EL (cell line): ENCODE results near the gene TNPO1.

Experiments
- DNase-seq: peaks from one replicate; pipeline ENCODE4 v3.0.0-alpha.2; 2016

TNPO1 gene

DNA sequence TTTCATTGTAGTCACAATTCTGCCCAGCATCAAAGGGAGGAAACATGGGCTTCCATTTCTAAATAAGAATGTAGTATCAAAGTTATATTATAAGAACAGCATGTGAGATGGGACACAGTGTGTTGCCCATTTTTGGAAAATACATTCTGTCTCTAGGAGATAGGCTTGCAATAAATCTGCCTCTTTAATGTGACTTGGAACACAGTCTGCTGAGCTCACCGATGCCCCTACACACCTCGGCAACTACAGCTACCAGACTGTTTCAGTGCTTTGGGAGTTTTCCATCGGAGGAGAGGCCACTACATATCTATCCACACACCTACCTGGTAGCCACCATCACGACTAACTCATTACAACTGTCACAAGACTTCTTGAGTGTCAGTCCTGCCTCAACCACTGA is 120.4 kb downstream of the TNPO1 start:
- no peak for DNase-seq

DNA sequence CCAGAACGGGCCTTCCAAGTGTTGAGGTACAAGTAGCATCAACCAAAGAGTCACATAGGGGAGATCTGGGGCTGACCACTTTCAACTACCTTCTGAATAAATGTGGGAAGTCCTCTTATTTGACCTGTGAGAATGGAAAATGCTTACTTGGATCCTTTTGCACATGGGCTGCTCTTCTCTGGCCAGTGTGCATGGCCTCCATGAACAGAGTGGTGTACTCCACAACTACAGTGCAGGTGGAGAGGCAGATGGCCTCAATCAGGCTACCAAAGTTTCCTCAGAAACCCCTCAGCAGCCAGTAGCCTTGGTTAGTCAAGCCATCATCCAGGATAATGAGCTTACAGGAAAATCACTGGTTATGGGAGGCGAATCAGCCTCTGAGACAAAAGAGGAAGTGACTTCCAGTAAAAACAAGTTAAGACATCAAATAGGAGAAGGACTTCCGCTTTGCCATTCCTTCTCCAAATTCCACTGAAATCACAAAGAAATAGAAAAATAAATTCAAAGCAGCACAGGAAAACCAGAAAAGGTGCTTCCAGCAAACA is 121.1 kb downstream of the TNPO1 start:
- DNase-seq = no peak

DNA sequence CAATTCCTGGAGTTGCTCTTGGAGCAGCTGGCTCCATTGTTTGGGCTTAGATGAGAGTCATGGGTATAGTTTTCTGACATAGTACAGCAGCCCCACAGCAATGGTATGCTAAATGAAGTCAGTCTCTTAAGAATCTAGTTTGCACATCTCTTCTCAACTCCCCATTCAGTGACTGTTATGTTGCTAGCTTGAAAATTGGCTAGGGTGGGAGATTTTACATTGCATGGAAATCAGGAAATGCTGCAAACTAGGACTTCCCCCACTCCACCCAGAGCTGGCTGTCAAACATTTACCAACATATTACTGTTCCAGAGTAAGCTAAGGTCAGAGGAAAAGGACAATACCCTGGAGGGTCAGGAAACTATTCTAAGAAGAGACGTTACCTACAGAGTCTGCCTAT is 121.7 kb downstream of the TNPO1 start:
- DNase-seq = no peak

DNA sequence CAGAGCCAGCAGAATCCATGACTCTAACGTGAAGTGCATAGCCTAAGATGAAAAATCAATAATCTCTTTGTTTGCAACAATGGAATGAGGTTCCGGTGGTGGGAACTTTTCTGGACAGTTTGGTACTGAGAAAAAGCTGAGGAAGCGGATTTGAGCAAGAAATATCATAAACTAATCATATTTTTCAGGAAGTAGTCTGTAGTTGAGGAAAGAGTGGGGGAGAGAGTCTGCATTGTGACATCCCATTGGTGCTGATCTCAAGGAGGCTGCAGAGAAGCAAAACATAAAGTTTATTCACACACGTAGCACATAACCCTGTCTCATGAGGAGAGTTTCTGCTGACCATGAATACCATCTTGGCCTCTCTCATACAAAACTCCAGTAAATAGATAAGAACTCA is 123.6 kb downstream of the TNPO1 start:
- no peak for DNase-seq

GRCh38 chr5:72943307-72943706 is 126.8 kb downstream of the TNPO1 start:
- DNase-seq = no peak

- no peak for DNase-seq
Measured at GRCh38 chr5:72947498-72947897, 131.0 kb downstream of the TNPO1 start.

GRCh38 chr5:72949481-72949880 is 133.0 kb downstream of the TNPO1 start:
- DNase-seq = no peak

DNA sequence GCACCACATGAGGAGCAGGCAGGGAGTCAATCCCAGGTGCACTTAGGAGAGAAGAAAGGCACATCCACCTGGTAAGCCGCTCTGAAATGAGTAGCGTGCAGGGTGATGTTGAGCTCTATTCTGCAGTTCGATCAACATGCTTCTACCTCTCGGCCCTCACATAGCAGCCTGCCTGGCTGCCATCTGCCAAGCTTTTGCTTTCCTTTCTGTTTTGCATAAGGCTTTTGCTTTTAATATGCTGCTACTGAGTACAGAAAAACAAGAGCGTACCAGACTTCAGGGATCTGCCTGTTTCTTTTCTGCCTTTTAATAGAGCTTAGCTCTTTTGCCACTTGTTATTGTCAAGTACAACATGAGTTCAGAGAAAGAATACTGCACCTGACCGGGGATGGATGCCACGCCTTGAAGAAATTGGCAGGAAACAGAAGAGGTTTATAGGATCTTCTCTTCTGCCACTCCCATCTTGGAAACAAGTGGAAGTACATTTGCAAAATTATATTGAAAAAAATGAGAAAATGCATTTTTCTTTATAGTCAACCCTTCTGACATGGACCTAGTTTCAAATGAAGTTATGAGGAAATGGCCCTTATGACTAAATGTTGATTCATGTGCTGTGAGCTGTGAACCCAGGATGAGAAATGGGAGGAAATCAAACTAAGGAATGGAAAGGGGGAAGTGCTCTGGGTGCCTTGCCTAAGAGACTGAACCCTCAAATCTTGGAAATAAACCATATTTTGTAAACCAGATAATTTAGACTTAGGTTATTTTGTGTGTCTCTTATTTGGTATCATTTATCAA is 135.4 kb downstream of the TNPO1 start:
- peak; percentile 83 for DNase-seq

DNA sequence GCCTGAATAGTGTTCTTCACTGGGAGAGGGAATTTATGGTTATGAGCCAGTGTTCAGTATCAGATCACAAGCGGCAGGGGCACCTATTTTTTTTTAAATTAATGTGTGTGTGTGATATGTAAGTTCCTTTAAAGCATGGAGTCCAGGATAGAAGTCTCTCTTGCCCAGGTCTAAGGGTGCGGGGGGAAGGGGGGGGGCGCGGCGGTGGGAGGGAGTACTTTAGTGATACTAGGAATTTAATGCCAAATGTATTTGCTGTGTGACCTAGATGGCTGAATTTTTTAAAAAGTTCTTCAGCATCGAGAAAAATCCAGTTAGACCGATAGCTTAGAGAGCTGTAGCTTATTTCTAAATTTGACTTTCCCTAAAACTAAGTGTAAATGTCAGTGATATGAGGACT is 137.9 kb downstream of the TNPO1 start:
- DNase-seq = no peak

- no peak for DNase-seq
Measured at GRCh38 chr5:72955143-72955767, 138.8 kb downstream of the TNPO1 start.

DNA sequence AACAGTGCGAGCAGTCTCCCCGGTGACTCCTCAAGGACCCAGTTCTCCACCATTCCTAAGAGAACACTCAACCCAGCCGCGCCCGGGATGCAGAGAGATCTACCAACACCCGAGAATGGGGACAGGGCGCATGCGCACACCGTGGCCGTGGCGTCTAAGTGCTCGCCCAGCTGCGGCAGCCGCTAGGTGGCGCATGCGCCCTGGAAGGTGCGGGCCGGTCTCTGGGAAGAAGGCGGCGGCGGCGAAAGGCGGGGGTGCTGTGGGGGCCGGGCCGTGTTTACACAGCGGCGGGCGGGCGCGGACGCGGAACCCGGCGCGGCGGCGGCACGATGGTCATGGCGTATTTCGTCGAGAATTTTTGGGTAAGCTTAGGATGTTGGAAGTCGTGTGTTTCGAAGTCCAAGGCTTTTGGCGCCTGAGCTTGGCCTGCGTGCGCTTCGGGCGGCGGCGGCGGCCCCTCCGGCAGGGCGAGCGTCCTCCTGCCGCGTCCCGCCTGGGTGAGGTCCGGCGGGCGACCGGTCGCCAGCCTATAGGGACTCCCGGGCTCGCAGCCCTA is 139.4 kb downstream of the TNPO1 start, which contains the start of gene FCHO2:
TSS of gene FCHO2 (plus strand) at position 274 of the 556 bp plus-strand sequence. CDS start at position 330, 56 bp downstream.
- peak; percentile 98 for DNase-seq

- DNase-seq = peak; percentile 67
Measured at GRCh38 chr5:72956324-72957140, 140.1 kb downstream of the TNPO1 start.

DNA sequence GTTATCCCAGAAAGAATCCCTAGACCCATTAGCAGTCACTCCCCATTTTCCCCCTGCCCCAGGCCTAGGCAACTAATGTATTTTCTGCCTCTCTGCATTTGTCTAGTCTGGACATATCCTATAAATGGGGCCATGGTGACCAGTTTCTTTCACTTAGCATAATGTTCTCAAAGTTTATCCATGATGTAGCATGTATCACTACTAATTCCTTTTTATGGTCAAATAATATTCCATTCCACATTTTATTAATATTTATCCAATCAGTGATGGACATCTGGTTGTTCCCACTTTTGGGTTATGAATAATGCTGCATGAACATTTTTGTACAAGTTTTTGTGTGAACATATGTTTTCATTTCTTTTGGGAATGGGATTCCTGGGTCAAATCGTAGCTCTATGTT is 140.9 kb downstream of the TNPO1 start:
- DNase-seq = no peak

DNA sequence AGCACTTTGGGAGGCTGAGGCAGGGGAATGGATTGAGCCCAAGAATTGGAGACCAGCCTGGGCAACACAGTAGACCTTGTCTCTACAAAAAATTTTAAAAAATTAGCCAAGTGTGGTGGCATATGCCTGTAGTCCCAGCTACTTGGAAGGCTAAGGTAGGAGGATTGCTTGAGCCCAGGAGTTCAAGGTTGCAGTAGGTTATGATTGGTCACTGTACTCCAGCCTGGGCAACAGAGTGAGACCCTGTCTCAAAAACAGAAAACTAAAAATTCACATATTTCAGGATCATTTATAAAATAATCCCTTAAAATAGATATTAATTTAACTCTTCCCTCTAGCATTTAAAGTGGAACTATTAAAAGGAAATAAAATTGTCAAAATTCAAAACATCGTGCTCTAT is 142.8 kb downstream of the TNPO1 start:
- DNase-seq = no peak
